C4-2B (cell line): ENCODE data around the gene HOXB2.

Experiments used
- CTCF ChIP-seq: fragments of 450-650 bp; conservative IDR thresholded peaks from 2 replicates; pipeline ENCODE4 v1.5.1; 2017; ENCODE audit warnings: mild to moderate bottlenecking
- ZFX ChIP-seq: fragments of 450-650 bp; IDR thresholded peaks from 2 replicates; pipeline ENCODE4 v1.6.1; 2017

GRCh38 chr17:48567646-48568354 is 22.9 kb upstream of the HOXB2 start:
- TF ChIP-seq CTCF (no peak), ZFX (no peak)
